Neural progenitor cell (in vitro differentiated cells): ENCODE data around the gene REPIN1.

Source experiments
- EZH2 ChIP-seq: fragments of 200-600 bp; sonication (generic); IDR thresholded peaks from 2 replicates; pipeline ENCODE4 v1.6.1; 2017; ENCODE audit warnings: antibody characterized with exemption, mild to moderate bottlenecking, moderate library complexity
- TF ChIP-seq, protein P1 (sequence below): fragments of 200-600 bp; sonication (generic); IDR thresholded peaks from 2 replicates; pipeline ENCODE4 v1.5.1; 2017; ENCODE audit warnings: antibody characterized with exemption, mild to moderate bottlenecking

DNA sequence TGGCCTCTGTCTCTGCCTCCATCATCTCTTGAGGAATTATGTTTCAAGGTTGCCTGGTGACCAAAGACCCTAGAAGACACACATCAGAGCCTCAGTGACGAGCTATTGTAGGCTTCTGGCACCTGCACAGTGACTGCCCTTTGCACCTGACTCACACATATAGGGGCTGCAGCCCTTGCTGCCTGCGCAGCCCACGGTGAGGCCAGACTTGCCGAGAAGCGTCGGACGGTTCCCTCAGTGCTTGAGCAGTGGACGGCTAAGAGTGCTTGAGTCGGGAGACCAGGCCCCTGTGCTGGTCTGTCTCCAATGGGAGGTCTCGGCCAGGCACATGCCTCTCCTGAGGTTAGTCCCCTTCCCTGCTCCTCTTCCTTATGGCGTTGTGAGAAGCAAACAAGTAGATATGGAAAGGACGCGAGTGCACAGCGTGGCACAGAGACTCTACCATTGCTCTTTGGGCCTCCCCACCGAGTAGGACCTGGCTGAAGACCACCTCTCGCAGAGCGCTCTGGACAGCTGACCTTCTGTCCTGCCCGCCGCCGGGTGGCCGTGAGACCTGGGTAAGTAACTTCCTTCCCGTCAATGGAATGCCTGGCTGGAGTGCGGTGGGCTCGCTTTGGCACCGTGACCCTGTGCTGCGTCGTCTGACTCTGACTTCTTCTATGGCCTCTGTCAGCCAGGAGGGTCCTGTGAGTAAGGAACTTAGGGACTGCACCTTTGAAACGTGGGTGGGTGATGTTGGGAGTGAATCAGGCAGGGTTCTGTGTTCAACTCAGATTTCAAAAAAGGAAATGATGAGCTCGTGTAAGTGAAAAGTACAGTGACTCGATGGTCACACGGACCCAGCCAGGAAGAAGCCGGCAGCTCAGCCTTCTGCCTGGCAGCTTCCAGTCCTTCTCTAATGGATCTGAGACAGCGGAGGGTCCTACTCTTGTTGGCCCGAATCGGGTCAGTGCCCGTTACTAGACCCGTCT is 44.2 kb downstream of the REPIN1 start:
- TF ChIP-seq, protein P1, sequence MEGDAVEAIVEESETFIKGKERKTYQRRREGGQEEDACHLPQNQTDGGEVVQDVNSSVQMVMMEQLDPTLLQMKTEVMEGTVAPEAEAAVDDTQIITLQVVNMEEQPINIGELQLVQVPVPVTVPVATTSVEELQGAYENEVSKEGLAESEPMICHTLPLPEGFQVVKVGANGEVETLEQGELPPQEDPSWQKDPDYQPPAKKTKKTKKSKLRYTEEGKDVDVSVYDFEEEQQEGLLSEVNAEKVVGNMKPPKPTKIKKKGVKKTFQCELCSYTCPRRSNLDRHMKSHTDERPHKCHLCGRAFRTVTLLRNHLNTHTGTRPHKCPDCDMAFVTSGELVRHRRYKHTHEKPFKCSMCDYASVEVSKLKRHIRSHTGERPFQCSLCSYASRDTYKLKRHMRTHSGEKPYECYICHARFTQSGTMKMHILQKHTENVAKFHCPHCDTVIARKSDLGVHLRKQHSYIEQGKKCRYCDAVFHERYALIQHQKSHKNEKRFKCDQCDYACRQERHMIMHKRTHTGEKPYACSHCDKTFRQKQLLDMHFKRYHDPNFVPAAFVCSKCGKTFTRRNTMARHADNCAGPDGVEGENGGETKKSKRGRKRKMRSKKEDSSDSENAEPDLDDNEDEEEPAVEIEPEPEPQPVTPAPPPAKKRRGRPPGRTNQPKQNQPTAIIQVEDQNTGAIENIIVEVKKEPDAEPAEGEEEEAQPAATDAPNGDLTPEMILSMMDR, result no peak
- no peak for TF ChIP-seq EZH2
